GM20431 (cell line): Measurements from ENCODE around the gene RTP2.

Experiments
- in situ Hi-C: fragments of 300-500 bp; cut with MseI, MboI; formaldehyde crosslinking; loops from one replicate; pipeline ENCODE4 v1.15.0; 2020; ENCODE audit warnings: low sequenced_read_pairs; ENCODE audit not compliant: unreplicated experiment

The RTP2 gene

DNA sequence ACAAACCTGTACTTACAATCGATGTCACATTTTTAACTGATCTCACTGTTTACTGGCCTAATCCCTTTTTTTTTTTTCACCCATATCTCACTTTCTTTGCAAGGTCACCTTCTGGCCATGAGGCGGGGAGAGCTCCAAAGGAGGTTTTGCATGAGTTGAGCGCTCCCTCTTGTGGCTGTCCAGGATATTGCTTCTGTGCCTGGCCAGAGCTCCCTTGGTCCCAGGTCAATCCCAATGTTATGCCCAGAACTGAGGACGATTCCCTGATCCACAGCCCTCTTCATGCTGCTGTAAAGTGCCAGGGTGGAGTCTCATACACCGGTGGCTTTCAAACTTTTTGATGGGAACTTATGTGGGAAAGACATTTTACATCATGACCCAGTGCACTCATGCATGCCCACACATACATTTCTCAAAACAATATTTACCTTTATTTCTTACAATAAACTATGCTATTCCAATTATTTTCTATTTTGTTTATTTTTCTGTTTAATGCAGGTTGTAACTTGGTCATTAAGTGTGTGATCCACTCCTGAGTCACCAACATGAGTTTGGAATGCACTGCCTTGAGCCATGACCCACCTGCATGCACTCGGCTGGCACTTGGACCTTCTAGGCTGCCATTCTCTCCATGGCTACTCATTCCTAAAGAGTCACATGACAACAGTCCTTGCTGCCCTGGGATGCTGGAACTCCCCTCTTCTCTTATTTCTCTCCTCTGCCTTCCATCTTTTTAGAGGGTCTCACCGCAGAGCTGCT is 22.5 kb downstream of the RTP2 start:
- in situ Hi-C loops = loop anchor here (5.0 kb wide), 1 partner anchor 363 kb away; no protein-coding TSS in a partner anchor

DNA sequence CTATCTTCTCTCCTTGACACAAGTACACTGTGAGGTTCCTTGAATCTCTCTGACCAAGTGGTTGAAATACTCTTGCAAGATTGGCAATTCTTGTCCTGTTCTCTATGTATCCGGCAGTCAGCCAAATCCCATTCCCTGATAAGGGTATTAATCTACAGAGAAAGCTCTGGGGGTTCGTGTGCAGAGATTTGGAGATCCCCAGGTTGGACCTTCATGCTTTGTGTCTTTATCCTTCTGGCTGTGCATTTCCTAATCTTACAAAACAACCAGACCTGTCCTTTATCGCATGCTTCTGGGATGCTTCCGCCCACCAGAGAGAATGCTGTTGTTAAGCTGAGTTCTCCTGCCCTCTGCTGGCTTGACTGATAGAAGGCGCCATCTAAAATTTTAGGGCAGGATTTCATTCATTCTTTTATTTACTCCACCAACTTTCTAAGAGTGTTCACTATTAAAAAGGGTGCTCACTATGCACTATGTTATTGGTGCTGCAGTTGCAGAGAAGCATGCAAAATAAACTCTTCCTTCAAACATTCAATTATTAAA is 23.6 kb downstream of the RTP2 start:
- in situ Hi-C loops = loop anchor here (5.0 kb wide), 1 partner anchor 361 kb away; no protein-coding TSS in a partner anchor

DNA sequence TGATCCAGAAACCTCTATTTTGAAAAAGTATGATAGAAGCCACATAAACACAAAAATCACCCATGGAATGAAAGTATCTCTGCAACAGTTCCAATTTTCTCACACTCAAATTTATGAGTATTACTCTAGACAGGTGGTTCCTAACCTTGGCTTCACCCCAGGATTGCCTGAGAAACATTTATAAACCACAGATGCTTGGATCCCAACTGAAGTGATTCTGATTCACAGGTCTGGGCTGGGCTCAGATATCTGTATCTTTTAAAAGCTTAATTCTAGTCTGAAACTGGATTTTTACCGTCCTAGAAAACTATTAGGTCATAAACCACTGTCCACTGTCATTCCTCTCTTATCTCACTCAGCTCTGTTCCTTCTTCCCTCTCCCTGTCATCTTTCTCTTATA is 24.8 kb downstream of the RTP2 start:
- in situ Hi-C loops = loop anchor here (5.0 kb wide), 1 partner anchor 360 kb away; no protein-coding TSS in a partner anchor

DNA sequence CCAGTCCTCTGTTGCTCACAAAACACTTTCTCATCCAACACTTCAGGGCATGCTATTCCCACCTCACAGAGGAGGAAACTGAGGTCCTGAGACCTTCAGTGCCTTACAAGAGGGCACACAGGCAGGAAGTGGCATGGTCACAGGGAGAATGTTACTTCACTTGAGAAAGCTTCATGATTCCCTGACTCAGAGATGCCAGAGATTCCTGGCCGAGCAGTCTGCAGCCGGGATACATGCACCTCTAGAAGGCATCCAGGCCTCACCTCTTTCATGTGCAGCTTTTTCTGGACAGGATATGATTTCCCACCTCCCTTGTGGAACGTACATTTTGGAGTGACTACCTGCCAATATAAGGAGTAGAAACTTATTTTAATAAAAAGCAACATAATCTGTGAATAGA is 29.3 kb downstream of the RTP2 start:
- in situ Hi-C loops = no loop called here

DNA sequence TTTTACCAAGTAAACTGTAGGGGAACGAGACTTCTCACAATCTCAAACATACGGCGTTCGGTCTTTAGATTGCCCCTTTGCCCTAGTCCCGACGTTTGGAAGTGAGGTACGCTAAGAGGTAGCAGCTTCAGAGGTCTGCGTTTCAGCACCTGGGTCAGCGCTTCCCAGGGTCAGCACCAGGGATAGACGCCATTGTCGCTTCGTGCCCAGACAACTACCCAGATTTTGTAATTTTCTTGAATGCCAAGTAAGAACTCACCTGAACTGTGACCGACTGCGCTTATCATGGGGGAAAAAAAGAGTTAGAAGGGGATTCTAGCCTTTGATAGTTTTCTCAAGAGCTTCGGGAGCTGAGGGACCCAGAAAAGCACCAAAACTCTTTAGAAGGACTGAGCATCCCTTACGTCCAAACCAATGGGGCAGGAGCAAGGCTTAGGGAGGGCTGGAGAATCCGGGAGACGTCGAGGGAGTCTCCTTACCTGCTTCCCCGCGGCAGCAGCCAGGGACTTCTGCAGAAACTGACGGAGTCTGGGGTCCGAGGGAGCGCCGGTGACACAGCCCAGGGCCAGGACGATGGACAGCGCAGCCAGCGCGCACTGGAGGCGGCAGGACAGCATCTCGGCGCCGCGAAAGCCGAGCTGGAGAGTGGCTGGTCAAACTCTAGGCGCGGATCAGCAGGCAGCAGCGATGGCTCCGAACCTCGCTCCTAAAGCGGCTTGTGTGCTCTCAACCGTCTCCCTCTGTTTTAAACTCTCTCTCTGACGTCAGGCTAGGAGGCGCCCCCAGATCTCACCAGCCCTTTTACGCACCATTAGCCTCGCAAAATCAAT is 32.5 kb downstream of the RTP2 start, which contains the start of gene SST:
TSS of gene SST (minus strand) at position 720 of the 830 bp plus-strand sequence. CDS start at position 617, 103 bp downstream.
- in situ Hi-C loops = no loop called here

DNA sequence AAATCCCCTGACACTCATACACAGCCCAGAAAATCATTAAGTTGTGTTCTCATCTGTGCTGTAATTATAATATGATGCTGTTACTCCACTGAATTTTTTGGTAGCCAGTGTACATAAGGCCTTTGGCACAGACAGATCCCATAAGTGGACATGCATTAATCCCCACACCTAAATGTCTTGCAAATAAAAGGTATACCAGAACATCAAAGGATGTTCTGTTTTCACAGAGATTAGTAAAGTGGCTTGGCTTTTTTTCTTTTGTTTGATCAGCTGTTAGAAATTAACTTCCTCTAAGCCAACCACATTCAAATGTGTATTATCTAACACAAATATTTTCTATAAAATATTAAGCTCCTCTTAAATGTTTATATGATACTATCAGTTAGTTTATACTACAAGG is 34.8 kb downstream of the RTP2 start:
- in situ Hi-C loops = no loop called here

DNA sequence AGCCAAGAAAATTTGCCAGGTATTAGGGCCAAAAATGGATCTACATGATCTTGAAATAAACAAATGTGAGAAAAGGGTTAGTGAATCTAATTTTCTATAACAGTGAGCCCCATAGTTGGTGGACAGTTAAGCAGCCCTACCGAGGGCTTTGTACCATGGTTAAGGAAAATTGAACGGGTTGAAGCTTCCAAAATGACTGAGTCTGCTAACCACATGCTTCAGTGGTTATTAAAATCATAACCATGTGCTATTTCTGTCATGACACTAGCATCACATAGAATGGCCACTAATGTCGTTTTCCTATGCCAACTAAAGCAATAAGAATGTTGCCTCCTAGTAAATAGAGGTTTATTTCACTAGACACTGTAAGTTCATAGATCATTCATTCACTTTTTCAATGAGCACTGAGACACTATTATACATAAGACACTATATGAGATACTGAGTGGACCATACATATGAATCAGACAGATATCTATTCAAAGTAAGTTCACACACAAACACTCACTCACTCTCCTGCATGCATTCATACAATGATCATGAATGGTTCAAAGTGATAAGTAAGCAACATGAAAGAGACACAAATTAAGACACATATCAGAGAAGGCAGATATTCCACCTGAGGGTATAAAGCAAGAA is 36.5 kb downstream of the RTP2 start:
- in situ Hi-C loops = no loop called here

DNA sequence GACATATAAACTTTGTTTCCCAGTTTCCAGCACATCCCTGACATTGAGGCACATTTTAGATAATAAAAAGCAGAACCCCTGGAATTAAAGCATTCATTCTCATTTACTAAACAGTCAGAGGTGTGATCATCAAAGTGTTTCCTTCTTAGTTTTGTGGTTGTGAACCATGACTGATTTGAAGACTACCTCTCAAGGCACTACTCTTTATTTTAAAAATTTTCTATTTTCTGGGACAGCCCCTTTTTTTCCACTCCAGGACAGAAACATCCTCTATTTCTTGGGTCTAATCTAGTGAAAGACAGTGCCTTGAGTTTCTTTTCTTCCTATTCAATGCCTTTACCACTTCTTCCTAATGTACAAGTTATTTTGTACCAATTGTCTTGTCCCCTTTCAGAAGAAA is 37.3 kb downstream of the RTP2 start:
- in situ Hi-C loops = no loop called here

DNA sequence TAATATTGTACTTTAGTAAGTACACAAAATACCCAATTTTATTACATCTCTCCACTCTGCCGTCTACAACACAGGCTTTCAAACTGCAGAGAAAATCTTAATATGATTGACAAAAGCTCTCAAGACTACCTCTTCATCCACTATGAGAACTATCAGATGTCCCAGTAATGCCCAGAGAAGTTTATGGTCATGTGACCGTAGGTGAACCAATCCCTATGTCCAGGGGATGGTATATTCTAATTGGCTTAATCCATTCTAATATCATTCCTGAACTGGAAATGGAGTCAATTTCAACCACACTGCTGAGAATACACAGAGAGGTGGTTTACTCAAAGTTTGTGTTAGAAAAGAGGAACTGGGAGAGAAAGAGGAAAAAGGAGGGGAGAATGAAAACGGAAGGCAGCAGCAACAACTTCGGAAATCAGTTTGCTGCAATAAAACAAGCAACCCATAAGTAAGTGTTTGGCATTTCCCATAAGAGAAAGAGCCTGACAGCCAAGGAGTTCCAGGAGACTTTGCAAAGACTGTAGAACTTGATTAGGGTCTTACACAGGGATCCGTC is 39.4 kb downstream of the RTP2 start:
- in situ Hi-C loops = no loop called here

DNA sequence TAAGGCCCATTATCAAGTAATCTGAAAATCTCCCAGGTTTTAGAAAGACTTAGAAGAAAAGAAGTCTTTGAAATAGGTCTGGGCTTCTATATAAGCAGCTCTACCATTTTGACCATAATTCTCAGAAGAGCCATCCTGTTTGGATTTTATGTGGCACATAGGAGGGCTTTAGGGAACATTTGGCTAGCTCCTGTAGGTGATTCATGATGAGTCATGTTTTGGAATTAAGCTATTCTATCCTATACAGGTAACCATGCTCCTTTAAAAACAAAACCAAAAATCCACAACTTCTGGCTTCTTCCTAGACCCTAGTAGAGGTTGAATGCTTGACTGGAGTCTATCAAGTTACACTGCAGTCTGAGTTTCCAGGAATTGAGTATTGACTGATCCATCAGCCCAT is 41.1 kb downstream of the RTP2 start:
- in situ Hi-C loops = no loop called here

DNA sequence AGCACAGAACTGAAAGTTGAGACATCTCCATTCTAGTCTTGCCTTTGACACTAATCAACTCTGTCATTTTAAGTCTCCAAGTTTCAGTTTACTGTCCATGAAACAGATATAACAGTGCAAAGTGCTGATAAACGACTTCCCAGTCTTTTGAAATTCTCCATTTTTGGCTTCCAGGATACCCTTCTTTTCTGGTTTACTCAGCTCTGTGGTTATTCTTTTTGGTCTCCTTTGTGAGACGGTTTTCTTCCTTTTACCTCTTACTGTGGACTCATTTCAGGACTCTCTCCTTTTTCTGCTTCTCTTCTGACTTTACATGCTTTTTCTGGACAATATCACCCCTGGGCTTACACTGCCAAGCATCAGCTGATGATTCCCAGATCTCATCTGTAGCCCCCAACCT is 51.1 kb downstream of the RTP2 start:
- in situ Hi-C loops = no loop called here
